Smooth muscle cell of the brain vasculature (primary cell): ENCODE results near the gene OR1L6.

Experiments
- DNase-seq: peaks from one replicate; pipeline ENCODE4 v3.0.0-alpha.2; 2012; ENCODE audit warnings: low read depth, low spot score

Gene OR1L6, protein sequence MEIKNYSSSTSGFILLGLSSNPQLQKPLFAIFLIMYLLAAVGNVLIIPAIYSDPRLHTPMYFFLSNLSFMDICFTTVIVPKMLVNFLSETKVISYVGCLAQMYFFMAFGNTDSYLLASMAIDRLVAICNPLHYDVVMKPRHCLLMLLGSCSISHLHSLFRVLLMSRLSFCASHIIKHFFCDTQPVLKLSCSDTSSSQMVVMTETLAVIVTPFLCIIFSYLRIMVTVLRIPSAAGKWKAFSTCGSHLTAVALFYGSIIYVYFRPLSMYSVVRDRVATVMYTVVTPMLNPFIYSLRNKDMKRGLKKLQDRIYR

DNA sequence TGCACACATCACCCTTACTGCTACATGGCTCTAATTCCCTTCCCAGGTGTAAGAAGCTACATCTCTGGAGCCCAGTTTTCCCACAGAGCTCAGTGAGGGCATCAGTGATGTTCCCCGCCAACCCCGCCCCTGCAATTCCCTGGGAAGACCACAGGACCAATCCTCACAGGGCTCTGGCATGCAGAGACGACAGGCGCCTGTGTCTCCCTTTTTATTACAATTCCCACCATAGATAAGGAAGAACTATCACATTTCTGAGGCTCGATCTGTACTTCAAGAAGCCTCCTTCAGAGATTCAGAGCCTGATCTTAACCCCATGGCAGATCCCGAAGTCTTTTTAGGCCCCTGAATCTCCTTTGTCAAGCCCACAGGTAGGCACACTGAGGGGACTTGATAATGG, at the start of gene OR1L6:
Gene OR1L6 (plus strand): TSS at position 301 of the 400 bp plus-strand sequence. CDS start 7,545 bp downstream, outside the sequence.
- no peak for DNase-seq

DNA sequence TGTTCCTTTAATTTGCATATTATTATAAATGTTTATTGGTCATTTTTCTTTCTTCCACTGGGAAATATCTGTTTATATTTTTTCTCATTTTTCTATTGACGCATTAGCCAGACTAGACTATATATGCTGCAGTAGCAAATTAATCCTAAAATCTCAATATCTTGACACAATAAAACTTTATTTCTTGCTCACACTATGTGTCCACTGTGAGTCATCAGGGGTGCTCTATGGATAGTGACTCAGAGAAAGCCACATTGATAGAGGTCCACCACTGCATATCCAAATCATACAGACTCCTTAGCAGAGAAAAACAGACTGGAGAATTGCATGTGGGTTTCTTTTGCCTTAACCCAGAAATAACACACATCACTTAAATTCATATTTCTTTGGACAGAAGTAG, 46.4 kb upstream of the OR1L6 start:
- no peak for DNase-seq

DNA sequence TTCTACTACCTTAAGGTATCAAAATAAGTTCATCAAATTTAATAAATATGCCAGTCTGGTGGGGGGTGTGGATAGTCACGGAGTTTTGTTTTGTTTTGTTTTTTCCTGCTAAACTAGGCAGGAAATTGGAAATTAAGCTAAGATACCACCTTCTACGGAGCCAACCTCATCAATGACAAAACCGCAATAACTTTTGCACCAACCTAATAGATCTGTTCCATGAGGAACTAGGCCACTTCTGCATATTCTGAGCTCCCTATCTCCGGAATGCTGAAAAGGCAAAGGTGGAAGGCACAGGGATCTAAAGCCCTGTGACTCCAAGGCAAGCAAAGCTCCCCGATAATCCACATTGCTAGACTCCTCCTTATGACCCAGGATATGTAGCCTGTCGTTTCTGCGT, 24.1 kb upstream of the OR1L6 start:
- no peak for DNase-seq

DNA sequence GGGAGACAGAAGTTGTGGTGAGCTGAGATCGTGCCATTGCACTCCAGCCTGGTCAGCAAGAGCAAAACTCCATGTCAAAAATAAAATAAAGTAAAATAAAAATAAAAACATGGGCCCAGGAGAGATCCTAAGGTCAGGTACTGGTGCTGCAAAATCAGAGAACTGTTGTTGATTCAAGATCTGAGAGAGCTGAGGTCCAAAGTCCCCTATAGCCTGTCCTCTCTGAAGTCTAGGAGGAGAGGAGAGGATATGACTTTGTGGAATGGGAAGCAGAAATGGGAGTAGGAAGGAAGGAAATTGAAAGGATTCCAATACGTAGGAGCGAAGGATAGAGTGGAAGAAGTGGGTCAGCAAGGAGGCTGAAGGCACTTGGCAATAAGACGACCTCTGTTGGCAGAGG, 22.9 kb upstream of the OR1L6 start:
- no peak for DNase-seq

DNA sequence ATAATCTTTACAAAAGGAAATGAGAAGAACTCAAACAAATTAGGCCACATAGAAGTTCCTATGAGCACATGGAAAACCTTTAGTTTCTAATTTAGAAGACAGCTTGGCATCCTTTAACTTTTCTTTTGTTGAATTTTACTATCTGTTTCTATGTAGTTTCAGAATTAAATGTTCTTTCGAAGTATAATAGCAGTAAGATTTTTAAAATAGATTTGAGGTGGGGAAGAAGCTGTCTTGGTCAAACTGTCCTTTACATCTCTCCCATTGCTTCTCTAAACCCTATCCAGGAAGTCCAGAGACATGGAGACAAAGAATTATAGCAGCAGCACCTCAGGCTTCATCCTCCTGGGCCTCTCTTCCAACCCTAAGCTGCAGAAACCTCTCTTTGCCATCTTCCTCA, 18.4 kb upstream of the OR1L6 start, which contains the start of gene OR1L4:
Gene OR1L4 (plus strand): TSS at position 301 of the 400 bp plus-strand sequence. CDS start 0 bp downstream, at position 301.
- DNase-seq = no peak

DNA sequence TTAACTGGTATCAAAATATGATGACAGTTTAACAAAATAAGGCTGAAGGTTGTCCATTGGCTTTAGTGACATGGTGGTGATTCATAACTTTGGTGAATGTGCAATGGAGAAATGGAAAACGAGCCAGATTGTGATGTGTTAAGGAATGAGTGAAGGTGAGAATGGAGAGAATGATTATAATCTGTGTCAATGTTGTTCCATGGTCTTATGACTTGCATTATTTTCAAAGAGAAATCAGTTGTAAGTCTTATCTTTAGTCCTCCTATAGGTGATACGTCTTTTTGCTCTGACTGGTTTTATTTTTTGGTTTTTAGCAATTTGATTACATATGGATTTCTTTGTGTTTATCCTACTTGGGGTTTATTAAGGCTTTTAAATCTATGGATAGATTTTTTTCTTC, 12.7 kb downstream of the OR1L6 start:
- no peak for DNase-seq

DNA sequence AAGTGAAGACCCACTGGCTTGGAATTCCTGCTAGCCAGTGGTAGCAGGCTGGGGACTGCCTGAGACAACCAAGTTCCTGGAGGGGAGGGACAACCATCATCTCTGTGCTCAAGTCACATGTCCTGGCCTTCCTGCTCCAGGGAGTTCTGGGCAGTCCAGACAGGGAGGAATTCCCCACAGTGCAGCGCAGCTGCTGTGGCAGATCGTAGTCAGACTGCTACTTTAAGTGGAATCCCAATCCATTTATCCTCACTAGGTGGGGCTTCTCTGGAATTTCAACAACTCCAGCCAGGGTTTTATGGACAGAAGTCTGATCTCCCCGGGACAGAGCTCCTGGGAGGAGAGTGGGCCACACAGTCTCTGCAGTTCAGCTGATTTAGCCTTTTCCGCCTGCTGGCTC, 25.7 kb downstream of the OR1L6 start:
- no peak for DNase-seq

DNA sequence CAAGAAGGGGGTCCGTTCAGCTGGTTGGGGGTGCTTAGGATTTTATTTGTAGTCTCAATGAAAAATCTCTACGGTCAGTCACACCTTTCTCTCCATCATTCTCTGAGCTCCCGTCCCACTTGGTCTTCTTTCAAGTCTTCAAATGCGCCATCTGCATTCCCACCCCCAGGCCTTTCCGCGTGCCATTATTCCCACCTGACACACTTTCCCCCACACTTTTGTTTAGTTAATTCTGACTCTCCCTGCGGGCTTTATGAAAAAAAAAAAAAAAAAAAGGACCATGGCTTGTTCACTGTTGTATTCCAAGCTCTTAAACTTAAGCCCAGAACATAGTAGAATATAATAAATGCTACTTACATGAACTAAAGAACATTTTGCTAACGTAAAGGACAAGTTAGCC, 34.9 kb downstream of the OR1L6 start:
- no peak for DNase-seq

DNA sequence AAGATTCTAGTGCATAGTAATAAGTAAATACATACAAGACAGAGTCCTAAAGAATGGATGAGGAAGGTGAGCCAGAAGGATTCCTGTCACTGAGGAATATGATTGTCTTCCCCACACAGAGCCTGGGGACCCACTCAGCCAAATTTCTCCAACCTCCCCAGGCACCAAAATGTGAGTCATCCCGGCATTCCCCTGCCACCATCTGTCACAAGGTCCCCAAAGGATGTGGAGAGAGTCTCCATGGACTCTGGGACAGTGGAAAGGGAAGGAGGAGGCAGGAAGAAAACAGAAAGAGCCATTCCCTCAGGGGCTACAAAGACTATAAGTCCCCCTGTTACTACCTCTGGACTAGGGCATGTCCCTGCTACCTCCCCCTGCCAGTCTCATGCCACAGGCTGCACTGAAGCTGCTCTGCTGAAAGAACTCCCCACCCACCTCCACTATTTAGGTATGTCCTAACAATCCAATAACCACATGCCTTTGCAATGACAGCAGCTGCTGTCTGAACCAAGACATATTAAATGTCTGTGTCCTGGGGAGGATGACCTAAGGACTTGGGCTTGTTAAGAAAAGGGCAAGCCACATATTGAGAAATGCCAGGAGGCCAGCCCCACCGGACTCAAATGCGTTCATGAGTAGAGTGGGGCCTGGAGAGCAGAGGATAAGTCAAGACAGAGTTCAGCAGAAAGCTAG, 36.0 kb downstream of the OR1L6 start:
- DNase-seq = no peak

DNA sequence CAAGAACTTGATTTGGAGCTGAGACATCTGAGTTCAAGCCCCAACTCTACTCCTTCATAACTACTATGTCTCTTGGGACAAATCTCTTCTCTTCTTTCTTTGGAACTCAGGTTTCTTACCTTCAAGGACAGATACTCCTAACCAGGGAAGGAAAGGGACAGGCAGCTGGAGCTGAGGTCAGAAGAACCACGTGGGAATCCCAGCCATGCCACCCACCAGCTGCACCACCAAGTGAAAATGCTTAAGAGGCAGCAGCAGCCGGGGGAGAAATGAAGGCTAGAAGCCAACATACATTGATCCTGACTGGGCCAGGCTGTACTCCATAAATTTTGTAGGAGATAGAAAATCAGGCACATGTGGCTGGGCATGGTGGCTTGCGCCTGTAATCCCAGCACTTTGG, 37.1 kb downstream of the OR1L6 start:
- no peak for DNase-seq

DNA sequence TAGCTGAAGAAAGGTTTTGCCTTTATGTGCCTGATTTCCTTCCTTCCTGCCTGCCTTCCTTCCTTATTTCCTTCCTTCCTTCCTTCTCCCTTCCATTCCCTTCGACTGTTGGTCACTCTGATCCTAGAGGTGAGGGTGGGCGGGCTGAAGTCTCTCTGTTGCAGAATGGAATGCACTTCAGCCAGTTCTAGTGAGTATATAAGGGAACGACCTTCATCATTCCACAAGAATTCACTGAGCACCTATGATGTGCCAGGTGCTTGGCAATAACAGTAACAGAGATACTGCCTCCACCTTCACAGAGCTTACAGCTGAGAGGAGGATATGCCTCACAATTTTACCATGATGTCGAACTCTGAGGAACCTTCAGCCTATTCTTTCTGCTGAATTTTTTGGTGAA, 37.9 kb downstream of the OR1L6 start:
- DNase-seq = no peak

DNA sequence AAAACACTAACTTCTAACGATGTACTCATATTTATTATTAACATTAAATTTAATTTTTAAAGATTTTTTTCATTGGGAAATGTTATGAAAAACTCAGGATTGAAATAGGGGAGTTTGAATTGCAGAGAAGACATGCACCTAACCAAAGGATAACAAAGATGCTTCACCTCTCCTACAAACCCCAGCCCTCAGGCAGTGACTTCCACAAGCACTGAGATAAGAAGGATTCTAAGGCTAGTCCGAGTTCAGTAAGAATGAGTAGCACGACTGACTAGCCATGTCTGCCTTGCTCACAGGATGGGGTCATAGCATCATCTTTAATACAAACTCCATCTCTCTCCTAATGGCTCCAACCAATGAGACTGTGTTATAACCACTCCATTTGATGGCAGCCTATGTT, 39.6 kb downstream of the OR1L6 start:
- no peak for DNase-seq

DNA sequence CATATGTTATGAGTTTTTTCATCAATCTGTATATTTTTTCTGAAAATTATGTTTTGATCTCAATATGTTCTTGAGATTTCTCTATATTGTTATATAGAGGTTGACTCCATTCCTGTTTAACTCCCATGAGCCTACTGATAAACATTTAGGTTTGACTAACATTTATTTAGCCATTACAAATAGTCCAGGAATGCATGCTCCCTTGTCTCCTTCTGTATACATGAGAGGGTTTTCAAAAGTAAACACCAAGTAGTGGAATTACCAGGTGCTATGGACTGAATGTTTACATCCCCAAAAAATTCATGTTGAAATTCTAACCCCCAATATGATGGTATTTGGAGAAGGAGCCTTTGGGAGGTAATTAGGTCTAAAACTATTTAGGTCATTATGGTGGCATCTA, 43.2 kb downstream of the OR1L6 start:
- DNase-seq = no peak

DNA sequence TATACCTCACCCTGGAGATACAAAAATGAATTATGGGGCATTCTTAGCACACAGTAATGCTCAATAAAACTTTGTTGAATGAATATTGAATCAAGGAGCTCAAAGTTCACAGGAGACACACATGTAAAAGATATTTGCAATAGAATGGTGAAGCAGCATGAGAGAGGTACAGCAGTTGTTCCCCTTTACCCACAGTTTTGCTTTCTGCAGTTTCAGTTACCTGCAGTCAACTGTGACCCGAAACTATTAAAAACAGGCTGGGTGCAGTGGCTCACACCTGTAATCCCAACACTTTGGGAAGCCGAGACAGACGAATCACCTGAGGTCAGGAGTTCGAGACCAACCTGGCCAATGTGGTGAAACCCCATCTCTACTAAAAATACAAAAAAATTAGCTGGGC, 44.2 kb downstream of the OR1L6 start:
- DNase-seq = no peak

DNA sequence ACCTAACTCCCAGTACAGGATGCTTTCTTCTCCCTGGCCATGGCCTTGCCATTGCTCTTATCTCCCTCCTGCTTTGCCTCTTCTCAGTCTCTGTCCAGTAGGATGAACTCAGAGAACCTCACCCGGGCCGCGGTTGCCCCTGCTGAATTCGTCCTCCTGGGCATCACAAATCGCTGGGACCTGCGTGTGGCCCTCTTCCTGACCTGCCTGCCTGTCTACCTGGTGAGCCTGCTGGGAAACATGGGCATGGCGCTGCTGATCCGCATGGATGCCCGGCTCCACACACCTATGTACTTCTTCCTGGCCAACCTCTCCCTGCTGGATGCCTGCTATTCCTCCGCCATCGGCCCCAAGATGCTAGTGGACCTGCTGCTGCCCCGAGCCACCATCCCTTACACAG, 46.7 kb downstream of the OR1L6 start, which contains the start of gene OR5C1:
Gene OR5C1 (plus strand): TSS at position 103 of the 400 bp plus-strand sequence. CDS start 0 bp downstream, at position 103.
- DNase-seq = no peak

DNA sequence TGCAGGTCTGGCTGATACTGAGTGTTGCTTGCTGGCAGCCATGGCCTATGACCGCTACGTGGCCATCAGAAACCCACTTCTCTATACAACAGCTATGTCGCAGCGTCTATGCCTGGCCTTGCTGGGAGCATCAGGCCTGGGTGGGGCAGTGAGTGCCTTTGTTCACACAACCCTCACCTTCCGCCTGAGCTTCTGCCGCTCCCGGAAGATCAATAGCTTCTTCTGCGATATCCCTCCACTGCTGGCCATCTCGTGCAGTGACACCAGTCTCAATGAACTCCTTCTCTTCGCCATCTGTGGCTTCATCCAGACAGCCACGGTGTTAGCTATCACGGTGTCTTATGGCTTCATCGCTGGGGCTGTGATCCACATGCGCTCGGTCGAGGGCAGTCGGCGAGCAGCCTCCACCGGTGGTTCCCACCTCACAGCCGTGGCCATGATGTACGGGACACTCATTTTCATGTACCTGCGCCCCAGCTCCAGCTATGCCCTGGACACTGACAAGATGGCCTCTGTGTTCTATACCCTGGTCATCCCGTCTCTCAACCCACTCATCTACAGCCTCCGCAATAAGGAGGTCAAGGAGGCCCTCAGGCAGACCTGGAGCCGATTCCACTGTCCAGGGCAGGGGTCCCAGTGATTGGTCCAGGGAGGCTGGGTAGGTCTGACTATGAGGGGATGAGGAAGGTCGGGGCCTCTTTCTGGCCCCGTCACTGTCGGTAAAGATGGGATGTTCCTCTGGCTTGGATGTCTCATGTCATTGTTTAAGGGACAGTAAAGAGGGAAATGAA, 47.3 kb downstream of the OR1L6 start:
- no peak for DNase-seq

DNA sequence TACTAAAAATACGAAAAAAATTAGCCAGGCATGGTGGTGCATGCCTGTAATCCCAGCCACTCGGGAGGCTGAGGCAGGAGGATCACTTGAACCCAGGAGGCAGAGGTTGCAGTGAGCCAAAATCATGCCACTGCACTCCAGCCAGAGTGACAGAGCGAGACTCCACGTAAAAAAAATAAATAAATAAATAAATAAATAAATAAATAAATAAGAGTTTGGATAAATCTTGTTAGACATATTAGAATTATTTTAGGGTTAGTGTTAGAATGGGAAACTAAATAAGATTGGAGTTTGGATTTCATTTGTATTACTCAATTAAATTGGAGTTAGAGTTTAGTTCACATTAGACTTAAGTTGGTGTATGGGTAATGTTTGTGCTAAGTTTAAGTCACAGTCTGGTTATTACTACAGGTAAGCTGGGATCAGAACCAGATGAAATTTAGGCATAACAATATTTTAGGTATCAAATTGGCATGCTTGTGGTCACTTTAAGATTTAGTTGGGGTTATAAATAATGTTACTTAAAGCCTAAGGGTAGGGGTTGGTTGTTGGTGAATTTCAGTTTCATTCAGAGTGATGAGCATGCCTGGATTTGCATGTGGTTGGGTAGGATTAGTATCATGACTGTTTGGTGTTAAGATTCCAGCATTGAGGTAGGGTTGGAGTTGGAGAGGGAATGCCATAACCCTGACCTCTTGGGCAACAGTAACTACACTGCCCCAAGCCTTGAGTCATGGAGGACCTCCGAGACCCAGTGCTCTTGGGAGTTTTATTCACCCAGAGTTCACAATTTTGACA, 50.0 kb downstream of the OR1L6 start:
- DNase-seq = no peak

DNA sequence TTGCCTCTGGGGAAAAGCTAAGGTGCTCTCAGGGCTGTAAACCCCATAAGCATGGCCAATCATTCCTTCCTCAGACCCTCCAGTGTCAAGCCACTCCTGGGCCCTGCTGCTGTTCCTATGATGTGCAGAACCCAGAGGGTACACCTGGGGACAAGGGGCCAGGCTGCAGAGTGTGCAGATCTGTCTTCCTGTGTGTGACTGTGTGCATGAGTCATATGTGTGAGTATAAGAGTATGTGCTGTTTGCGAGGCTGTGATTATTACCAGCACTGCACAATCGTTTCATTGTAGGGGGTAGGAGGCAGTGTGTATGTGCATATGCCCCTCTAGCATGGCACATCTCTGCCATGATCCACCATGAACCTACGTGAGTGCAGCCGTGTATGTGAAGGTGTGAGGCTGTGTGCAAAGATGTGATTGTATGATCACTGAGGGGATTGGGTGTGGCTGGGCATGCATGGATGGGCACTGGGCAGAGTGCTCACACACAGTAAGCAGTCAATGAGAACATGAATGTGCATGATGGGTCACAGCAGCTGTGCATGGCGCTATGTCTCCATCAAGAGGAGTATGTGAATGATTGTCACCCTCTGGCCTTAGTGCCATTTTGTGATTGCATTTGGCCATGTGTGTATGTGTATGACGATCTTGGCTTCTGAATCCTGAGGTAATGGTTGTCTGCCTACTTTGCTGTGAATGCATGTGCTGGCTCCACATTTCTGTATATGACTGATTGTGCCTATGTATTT, 55.4 kb downstream of the OR1L6 start:
- DNase-seq = no peak
